ENCODE results near the gene PPM1B. TPM values are rescaled to one million over a fixed set of nuclear protein-coding genes. Genes with fewer than 3 reads are reported as not detected.
"Not testable (repeated sequence)": the region's sequence is repeated elsewhere in the genome, so short reads cannot be mapped to it uniquely, and the experiment has no call there.

The PPM1B gene
- total RNA-seq, 1 donor from 2014 or later, result 39.8 TPM

DNA sequence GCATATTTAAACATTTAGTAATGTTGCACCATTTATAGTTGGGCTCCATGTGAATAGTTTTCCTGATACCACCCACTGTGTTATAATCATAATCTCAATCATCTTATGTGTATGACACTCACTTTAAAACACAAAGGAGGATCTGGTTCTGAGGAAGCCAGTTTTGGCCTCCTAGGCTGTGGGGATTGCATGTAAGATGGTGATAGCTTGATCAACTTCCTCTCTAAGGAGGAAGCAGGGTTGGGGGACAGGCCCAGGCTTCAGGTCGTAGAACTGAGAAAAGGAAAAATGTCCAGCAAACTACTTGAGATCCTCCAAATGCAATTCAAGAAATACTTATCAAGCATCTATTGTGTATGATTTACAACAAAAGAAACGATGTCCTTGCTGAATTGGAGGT lies 4.9 kb upstream of the PPM1B start:
- no peak for DNase-seq

DNA sequence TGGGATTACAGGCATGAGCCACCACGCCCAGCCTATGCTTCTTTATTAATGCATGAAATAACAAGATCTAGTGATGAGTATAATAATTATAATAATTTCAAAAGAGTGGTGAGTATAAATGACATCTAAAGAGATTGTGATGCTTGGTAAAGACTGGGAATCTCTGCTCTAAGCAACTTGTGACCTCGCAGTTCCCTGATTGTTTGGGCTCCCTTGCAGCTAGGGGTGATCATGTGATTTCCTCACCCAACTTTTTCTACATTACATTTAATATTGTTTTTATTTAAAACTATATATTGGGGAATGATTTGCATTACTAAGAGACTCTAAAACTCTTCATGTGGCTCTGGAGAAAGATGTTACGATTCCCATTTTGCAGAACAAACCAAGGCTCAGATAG lies 4.1 kb upstream of the PPM1B start:
- DNase-seq, result no peak

DNA sequence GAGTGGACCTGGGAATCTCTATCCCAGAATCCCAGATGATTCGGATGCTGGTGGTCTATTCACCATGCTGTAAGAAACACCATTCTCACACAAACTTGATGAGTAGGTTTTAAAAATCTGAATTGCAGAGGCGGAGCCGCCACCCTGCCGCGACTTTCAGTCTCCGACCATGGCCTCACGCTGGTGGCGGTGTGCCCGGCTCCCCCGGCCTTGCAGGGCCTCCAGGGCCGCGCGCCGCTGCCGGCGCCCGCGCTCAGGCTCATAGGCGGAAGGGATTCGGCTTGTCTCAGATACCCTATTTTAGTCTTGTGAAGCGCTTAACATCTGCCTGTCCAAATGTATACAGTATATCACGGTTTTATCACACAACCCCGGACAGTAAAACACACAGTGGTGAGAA lies 2.6 kb upstream of the PPM1B start:
- DNase-seq, result no peak

DNA sequence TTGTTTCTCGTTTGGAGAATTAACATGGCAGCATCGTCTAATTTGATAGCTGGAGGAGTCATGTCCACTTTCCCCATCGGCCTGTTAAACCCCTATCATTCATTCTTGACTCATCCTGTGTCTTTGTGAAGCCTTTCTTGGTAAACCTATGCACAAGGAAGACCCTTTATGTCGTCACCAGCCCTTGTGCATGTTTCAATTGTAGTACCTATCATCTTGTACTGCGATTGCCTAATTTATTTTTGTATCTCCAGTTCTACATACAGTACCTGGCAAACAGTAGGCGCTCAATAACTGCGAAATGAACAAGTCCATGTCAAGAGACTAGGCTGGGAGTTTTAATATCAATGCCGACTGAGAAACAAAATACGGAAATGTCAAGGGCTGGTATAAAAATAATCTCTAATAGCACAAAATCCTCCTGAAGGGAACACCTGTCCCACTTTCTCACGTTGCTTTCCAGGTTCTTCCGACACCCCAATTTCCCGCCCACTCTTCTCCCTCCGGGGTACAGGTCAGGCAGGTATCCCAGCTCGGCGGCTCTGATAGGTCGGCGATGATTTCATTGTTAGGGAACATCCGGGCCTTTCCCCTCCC lies 1.3 kb upstream of the PPM1B start:
- no peak for DNase-seq

DNA sequence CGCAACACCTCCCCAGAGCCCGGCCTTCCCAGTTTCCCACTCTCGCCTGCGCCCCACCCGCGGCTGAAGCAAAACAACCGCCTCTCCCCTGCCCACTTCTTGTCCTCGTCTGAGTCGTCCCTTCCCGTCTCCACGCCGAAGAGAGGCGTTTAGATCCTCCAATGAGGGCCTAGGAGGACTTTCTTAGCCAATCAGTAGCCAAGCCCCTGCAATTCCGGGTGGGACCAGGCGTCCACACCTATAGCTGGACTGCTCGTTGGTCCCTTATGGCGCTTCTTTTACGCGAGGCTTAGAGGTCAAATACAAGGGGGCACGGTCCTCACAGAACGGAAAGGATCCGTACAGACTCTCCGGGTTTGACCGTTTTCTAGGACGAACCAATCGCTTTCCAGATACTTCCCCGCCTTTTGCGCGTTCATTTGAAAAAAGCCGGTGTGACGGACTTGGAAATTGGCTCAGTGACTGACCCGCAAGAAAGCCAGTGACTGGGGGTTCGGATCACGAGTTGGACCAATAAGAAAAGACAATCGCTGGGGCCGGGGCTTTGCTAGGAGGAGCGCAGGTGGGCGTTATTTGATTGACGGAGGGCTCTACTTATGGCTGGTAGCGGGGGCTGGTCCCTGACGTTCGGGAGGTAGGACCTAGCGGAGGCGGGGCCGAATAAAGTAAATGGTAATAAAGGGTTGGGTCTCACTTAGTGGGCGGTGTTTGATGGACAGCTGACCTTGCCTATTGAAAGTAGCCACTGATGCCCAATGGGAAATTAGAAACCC lies 581 bp upstream of the PPM1B start:
- peak; percentile 100 for DNase-seq

DNA sequence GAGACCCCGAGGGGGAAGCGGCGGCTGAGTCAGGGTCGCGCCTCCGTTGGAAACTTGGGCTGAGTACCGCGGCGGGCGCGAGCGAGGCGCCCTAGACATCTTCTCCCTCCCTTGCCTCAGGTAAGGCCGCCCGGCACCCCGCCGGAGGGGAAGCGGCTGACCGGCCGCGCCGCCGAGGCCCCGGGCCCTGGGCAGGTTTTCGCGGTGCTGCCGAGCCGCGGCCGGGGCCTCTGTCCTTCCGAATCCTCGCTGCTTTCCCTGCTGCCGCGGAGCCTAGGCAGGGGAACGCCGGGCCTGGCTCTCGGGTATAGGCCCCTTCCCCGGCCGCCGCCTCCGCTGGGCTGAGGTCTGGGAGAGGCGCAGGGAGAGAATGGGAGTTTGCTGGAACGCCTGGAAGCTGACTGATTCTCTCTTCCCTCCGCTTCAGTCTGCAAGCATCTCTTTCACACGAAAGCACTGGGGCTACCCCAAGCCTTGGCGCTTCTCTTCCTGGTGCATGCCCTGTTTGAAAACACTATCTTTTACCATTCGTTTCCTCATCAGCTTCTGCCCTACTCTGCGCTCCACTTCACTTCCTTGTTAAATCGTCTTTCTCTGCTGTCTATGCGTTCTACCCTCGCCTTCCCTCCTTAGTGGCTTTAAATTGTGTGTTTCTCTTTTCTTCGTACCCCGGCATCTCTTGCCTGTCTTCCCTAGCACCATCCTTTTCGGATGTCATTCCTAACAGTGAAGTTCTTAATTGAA lies 652 bp downstream of the PPM1B start:
- peak; percentile 40 for DNase-seq

DNA sequence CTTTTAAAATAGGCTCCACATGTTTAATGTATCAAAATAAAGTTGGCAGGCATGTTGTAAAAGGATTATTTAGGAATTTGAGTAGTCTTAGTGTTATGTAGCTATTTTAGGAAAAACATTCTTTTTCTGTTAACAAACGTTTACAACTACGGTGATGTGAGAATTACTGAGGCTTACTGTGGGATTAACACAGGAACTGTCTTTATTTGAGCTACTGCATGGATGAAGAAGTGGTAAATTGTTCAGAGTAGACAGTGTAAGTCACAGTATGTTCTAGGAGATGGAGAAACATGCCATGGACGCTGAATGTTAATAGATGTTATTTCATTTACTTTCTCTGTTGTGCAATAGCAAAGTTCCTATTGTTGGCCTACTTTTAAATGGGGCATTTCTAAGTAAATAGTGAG lies 1.6 kb downstream of the PPM1B start:
- DNase-seq, result peak; percentile 31

DNA sequence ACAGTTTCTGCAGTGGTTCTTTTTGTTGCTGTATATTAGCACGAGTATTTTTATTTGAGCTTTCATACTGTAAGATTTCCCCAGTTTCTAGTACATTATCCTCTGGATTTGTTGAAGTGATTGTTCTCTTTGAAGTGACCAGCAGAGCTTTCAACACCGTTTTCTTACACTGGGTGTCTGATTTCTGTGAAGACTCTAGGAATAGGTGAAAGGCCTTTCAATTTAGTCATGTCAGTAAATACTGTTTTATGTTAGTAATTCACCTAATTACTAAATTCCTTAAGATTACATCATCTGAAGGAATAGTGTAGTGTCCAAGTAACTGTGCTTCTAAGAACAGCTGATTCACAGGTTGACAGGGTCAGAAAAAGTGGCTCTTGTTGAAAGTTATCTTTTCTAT lies 2.3 kb downstream of the PPM1B start:
- DNase-seq, result no peak

DNA sequence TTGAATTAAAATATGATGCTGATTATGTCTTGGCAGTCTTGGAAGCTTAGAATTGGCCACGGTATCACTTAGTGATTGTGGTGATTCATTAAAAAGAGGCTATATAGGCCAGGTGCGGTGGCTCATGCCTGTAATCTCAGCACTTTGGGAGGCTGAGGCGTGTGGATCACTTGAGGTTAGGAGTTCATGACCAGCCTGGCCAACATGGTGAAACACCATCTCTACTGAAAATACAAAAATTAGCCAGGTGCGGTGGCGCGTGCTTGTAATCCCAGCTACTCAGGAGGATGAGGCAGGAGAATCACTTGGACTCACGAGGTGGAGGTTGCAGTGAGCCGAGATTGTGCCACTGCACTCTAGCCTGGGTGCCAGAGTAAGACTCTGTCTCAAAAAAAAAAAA lies 2.8 kb downstream of the PPM1B start:
- DNase-seq, result not testable (repeated sequence)

DNA sequence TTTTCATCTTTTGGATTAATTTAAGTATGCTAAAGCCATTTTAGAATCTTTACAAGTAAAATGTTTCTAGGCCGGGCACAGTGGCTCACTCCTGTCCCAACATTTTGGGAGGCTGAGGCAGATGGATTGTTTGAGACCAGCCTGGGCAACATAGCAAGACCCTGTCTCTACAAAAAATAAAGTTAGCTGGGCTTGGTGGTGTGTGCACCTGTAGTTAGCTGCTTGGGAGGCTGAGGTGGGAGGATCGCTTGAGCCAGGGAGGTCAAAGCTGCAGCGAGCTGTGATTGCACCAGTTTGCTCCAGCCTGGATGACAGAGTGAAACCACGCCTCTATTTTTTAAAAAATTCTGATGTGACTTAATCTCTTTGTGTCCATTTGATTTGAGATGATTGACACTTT lies 3.9 kb downstream of the PPM1B start:
- no peak for DNase-seq

DNA sequence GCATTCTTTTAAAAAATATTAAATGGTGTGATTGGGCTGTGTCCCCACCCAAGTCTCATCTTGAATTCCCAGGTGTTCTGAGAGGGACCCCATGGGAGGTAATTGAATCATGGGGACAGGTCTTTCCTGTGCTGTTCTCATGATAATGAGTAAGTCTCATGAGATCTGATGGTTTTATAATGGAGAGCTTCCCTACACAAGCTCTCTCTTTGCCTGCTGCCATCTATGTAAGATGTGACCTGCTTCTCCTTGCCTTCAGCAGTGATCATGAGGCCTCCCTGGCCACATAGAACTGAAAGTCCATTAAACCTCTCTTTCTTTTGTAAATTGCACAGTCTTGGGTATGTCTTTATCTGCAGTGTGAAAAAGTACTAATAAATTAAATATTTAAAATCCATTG lies 10.3 kb downstream of the PPM1B start:
- no peak for DNase-seq

DNA sequence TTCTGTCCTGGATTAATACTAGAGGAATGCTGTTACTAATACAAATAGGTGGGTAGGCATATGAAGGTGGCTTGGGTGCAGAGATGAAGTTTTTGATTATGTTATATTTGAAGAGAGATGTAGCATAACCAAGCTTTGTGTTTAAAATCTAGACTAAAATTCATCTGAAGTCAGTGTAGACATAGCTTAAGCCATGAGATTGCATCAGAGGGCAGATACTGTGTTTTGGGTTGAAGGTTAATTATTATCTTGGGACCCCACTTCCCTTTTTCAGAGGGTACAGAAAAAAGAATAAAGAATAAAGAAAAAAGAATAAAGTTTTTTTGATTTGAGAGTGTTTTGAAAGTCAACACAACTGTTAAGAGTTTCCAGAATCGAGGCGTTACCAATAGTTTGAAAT lies 13.0 kb downstream of the PPM1B start:
- no peak for DNase-seq

DNA sequence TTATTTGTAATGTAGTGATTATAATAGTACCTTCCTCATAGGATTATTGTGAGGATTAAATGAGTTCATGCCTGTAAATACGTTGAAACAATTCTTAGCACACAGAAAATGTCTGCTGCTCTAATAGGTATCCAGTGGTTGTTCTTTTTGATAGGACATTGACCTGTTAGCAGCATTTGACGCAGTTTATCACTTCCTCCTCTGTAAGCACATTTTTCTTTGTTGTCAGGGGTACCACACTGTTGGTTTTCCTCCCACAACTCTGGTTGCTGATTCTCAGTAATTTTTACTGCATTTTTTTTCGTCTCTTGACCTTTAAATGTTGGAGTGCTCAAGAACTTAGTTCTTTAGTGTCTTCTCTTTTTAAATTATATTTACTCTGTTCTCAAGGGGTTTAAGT lies 15.4 kb downstream of the PPM1B start:
- no peak for DNase-seq

DNA sequence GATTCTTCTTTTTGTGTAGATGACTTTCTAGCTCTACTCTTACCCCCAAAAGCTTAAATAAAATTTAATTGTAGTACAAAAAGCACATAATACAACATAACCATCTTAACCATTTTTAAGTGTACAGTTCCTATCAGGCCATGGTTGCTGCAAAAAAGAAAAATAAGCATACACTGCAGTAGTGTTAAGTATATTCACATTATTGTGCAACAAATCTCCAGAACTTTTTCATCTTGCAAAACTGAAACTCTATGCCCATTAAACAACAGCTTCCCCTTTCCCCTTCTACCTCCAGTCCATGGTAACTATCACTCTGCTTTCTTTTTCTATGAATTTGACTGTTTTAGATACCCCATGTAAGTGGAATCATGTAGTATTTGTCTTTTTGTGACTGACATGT lies 18.1 kb downstream of the PPM1B start:
- no peak for DNase-seq

DNA sequence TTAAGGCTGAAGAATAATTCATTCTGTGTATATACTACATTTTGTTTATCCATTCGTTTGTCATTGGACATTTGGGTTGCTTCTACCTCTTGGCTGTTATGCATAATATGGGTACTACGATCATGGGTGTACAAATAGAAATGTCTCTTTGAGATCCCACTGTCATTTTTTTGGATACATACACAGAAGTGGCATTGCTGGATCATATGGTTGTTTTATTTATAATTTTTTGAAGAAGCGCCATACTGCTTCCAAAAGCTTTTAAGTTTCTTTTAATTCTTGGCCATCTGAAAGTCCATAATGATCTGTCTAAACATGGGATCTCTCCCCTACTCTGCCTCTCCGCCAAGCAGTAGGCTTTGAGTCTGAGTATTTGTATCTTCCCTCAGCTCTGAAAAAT lies 18.6 kb downstream of the PPM1B start:
- DNase-seq, result no peak

DNA sequence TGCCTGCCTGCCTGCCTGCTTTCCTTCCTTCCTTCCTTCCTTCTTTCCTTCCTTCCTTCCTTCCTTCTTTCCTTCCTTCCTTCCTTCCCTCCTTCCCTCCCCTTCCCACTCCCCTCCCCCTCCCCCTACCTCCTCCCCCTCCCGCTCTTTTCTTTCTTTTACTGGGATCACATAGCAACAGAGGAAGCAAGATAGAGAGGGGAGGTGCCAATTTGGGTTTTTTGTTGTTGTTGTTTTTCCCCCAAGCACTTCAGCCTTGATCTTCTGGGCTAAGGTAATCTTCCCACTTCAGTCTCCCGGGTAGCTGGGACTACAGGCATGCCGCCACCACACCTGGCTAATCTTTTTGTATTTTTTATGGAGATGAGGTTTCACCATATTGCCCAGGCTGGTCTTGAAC lies 20.0 kb downstream of the PPM1B start:
- no peak for DNase-seq

DNA sequence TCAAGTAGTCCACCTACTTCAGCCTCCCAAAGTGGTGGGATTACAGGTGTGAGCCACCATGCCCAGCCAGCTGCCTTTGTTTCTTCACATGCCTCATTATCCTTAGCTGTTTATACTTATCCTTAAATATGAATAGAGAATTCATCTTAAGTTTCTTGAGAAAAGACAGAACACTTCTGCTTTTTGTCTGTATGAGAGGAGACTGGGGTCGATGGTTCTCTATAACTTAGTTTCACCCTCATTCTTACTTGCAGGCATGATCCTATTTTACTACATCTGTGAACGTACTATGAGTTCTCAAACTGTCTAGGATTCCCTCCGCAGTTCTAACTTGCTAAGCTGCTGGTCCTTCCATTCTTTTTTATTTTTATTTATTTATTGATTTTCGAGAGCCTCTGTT lies 20.4 kb downstream of the PPM1B start:
- no peak for DNase-seq

DNA sequence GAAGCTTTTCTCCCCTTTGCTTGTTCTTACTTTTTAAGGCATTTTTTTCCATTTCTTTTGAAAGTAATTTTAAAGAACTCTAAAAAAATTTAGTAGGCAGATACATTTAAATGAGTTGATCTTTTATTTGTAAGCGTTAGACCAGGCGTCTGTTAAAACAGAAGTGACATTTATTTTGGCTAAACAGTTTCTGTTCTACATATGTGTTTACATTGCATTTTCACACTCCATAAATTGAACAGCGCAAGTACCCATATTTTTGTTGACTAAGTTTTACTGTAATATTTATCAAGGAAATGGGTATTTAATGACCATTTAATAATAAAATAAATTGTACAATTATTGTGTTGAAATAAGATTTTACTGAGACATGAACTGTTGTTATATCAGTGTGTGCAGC lies 21.9 kb downstream of the PPM1B start:
- no peak for DNase-seq

DNA sequence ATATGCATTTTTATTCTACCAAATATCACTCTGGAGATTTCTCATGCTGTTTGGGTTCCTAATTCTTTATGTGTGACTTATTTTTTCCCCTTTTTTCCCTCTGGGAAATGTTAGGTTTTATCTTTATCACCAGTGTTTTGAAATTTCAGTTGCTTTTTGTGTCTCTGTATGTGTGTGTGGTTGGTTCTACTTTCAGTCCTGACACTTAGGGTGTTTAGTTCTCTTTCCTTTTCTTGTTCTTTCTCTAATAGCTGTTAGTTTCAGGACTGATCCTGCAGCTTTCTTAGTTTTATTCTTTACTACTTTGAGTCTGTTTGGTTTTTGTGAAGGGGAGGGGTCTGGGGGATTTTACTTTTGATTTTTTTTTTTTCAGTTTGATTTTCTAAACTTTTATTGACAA lies 23.1 kb downstream of the PPM1B start:
- DNase-seq, result no peak

DNA sequence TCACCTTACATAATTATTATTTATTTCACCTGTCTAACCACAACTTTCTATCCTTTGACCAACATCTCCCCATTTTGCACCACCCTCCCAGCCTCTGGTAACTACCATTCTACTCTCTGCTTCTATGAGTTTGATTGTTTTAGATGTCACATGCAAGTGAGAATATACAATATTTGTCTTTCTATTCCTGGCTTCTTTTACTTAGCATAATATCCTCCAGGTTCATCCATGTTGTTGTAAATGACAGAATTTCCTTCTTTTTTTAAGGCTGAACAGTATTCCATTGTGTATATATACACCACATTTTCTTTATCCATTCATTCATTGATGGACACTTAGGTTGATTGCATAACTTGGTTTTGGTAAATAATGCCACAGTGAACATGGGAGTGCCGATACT lies 24.0 kb downstream of the PPM1B start:
- DNase-seq, result no peak

DNA sequence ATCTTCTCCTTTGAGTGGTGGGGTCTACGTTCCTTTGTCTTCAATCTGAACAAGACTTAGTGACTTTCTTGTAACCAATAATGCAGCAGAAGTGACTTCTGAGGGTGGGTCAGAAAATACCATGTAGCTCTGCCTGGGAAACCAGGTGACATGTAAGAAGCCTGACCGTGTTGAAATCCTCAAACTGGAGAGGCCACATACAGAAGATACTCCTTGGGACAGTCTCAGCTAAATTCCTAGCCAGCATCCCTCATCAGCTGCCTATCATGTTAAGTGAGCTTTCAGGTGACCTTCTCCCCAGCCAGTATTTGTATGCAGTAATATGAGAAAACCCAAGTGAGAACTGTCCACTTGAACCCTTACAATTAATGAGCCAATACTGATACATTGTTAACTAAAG lies 27.0 kb downstream of the PPM1B start:
- no peak for DNase-seq

DNA sequence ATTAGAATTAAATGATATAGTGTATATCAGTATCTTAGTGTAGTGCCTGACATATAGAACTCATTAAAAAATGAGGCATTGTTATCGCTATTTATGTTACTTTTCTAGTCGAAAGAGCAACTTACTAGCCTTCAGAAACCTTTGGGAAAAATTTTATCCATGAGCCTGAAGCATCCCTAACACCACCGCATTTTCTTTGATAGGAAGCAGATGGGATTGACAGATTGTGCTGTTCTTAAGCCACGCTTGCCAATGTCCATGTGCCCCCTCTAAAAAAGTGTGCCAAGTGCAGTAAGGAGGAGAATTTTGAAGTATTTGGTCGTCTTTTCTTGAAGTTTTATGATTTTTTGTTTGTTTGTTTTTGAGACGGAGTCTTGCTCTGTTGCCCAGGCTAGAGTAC lies 29.1 kb downstream of the PPM1B start:
- no peak for DNase-seq

DNA sequence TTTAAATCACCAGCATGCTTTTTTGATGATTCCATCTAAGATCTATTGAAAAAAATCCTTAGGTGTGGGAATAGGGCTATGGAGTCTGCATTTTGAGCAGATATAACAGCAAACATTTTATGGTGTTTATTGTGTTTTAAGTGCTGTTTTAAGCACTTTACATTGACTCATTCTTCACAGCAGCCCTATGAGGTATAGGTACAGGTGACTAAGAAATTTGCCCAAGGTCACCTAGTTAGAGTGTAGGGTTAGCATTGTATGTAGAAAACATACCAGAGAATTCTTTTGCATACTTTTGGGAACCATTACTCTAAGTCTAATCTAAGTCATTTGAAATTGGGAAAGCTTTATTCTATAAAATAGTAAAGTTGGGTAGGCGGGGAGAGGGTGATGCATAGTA lies 31.3 kb downstream of the PPM1B start:
- no peak for DNase-seq

DNA sequence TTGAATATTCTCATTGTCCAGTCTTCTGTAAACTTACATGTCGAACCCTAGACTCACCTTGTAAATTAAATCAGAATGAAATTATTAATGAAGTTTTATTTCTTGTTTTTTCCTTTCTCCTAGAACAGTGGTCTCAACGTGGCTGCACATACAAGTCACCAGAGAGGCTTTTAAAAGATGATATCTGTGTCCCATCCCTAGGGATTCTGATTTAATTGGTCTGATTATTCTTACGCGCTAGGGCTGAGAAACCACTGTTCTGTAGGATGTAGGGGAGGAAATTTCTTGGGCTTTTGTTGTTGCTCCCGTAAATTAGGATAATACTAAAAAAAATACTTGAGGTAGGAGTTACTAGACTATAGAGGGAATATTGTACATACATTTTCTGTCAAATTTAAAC lies 32.1 kb downstream of the PPM1B start:
- DNase-seq, result no peak
